ENCODE measurements around the gene P2RY8.
A peak's percentile ranks its signal among the peaks of the same experiment; 100 is the strongest.
"Not testable (repeated sequence)": the region's sequence is repeated elsewhere in the genome, so short reads cannot be mapped to it uniquely, and the experiment has no call there.

P2RY8 gene, protein sequence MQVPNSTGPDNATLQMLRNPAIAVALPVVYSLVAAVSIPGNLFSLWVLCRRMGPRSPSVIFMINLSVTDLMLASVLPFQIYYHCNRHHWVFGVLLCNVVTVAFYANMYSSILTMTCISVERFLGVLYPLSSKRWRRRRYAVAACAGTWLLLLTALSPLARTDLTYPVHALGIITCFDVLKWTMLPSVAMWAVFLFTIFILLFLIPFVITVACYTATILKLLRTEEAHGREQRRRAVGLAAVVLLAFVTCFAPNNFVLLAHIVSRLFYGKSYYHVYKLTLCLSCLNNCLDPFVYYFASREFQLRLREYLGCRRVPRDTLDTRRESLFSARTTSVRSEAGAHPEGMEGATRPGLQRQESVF

DNA sequence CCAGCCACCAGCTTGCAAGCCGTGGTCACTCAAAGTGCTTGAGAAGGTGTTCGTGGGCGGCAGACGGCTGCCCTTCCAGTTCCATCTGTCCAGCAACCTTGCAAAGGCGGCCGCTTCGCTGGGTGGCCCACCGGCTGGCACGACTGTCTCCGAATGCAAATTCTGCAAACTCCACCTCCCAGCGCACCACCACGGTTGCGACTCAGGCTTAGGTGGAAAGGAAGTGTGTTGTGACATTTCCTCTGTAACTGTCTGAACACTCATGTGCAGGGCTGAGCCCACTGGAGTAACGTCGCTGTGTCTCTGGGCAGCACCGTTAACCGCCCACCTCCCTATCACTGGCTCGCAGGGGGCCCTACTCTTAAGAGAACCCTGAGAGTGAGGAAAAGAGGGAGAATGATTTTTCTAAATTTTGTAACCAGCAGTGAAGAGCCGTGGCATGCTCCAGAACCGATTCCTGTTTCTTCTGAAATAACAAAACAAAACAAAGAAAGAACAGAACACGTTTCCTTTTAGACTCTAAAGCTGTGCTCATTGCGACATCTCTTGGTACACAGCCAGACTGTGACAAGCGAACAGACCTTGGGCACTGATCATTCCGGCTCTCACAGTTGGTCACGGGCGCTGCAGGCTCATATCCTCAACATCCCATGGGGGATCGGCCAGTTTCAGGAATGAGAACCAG, at the start of gene P2RY8:
Gene P2RY8, minus strand, starts transcription at position 155 of the 685 bp plus-strand sequence. CDS start 70,627 bp downstream, outside the sequence.
- peak; percentile 54 to 77 (median 63) for DNase-seq (ENCODE audit: low read depth in 3 of 3)

DNA sequence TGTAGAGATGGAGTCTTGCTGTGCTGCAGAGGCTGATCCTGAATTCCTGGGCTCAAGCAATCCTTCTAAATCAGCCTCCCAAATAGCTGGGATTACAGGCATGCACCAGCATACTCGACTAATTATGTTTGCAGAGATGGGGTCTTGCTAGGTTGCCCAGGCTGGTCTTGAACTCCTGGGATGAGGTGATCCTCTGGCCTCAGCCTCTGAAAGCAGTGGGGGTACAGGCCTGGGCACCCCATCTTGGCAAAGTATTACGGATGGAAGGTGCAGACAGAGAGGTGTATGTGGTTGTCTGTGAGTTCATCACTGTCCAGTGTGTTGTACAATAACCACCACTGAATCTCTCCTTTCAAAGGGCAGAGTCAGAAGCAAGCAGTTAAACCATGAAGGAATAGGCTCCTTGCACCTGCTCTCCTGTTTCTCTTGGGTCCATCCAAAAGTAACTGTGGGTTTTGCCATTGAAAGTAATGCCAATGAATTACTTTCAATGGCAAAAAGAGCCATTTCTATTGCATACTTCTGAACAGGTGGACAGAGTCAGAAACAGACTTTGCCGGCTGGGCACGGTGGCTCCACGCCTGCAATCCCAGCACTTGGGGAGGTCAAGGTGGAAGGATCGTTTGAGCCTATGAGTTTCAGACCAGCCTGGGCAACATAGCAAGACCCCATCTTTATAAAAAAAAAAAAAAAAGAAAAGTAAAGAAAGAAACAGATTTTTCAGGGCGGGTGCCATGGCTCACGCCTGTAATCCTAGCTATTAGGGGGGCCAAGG, 47.4 kb upstream of the P2RY8 start:
- DNase-seq (ENCODE audit: low read depth in 3 of 3), result no peak

DNA sequence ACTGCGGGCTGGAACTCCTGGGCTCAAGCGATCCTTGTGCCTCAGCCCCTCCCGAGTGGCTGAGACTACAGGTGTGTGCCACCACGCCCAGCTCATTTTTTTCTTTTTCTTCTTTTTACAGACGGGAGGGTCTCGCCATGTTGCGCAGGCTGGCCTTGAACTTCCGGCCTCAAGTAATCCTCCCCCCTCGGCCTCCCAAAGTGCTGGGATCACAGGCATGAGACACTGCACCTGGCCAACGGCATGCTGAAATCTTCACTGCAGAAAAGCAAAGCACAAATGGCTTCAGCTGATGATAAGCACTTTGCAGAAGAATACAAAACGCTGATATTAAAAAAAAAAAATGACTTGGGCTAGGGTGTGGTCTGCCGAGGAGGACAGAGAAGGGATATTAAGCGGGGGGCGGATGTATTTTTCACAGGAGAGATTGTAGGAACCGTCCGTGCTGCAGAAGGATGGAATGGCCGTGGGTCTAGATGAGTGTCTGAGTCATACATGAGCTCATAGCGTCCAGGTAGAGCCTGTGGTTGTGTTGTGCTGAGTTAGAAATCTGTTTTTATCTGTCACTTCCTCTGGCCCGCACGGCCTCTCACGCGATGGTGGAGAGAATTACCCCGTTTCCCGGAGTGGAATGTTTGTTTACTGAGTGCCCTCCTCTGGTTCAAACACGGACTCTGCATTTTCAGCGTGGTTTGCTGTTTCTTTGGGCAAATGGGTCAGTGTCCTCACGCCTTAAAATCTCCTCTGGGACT, 45.9 kb upstream of the P2RY8 start:
- peak in 2 of 3 donors; percentile 36 to 46 for DNase-seq (ENCODE audit: low read depth in 3 of 3)

DNA sequence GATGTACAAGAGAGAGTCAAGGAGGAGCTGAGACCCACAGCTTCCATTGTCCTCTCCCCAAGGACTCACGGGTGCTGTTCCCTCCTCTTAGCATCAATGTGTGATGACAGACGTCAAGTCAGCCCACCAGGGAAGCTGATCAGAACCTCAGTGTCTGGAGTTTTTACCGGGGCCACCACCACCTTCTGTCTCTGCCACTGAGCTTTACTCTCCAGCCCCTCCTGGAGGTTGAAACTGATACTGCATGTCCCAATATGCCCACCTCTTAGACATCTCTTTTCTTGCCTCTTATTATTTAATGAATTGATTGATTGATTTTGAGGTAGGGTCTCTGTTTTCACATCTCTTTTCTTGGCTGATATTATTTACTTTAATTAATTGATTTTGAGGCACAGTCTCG, 44.1 kb upstream of the P2RY8 start:
- peak; percentile 69 to 80 (median 74) for DNase-seq (ENCODE audit: low read depth in 3 of 3)

DNA sequence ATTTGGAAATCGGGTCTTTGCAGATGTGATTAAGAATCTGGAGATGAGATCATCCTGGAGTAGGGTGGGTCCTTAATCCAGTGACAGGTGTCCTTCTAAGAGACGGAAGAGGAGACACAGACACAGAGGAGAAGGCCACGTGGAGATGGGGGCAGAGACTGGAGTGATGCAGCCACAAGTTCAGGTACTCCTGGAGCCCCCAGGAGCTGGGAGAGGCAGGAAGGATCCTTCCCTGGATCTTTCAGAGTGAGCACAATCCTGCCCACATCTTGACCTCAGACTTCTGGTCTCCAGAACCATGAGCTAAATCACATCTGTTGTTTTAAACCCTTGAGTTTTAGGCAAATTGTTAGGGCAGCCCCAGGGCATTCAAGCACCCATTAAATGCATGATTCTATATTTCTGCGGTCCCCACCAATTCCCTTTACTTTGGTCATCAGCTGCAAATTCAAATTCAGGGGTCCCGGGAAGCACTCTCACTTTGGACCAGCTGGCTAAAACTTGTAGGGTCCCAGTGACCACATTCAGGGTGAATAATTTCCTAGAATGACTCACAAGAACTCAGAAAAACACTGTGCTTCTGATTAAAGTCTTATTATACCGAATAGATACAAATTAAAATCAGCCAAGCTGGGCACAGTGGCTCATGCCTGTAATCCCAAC, 41.7 kb upstream of the P2RY8 start:
- DNase-seq (ENCODE audit: low read depth in 3 of 3), result no peak

DNA sequence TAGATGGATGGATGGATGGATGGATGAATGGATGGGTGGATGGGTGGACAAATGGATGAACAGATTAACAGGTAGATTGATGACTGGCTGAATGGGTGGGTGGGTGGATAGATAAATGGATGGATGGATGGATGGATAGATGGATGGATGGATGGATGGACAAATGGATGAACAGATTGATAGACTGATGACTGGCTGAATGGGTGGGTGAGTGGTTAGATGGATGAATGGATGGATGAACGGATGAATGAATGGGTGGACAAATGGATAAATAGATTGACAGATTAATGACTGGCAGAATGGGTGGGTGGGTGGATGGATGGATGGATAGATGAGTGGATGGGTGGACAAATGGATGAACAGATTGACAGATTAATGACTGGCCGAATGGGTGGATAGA, 40.9 kb upstream of the P2RY8 start:
- DNase-seq (ENCODE audit: low read depth in 3 of 3), result no peak

DNA sequence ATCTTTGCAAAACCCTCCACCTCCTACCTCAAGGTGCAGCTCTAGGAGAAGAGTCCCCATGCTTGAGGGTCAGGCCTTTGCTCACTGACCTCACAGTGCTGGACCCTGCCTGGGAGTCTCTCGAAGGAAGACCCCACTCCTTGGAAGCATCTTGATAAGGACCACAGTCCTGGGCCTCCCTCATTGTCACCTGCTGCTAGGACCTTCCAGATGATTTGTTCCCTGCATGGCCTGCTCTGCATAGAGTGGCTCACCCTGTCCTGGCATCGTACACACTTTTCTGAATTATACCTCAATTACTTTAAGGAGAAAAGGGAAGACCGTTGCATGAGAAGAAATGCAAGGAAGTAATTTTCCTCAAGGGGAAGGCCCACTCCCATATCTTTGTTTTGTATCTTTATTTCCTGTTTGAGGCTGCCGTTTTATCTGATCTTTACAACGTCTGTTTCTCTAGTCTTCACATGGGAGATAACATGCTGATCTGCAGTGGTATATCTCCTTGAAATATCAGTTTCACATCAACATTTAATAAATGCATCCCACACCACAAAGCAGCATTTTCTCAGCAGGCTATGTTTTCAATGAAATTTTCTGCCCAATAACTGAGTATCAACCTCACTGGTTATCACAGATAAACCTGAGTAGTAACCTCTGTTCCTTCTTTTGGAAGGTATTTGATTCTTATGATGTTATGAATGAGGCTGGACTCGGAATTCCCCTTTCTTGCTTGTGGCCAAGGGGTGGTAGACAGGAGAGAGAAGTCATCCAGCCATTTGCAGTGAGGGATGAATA, 39.4 kb upstream of the P2RY8 start:
- no peak for DNase-seq (ENCODE audit: low read depth in 3 of 3)

DNA sequence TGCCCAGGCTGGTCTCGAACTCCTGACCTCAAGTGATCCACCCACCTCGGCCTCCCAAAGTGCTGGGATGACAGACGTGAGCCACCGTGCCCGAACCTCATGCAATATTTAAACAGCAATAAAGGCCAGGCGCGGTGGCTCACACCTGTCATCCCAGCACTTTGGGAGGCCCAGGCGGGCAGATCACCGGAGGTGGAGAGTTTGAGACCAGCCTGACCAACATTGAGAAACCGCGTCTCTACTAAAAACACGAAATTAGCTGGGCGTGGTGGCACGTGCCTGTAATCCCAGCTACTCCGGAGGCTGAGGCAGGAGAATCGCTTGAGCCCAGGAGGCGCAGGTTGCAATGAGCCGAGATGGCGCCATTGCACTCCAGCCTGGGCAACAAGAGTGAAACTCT, 37.2 kb upstream of the P2RY8 start:
- DNase-seq (ENCODE audit: low read depth in 3 of 3), result not testable (repeated sequence)

DNA sequence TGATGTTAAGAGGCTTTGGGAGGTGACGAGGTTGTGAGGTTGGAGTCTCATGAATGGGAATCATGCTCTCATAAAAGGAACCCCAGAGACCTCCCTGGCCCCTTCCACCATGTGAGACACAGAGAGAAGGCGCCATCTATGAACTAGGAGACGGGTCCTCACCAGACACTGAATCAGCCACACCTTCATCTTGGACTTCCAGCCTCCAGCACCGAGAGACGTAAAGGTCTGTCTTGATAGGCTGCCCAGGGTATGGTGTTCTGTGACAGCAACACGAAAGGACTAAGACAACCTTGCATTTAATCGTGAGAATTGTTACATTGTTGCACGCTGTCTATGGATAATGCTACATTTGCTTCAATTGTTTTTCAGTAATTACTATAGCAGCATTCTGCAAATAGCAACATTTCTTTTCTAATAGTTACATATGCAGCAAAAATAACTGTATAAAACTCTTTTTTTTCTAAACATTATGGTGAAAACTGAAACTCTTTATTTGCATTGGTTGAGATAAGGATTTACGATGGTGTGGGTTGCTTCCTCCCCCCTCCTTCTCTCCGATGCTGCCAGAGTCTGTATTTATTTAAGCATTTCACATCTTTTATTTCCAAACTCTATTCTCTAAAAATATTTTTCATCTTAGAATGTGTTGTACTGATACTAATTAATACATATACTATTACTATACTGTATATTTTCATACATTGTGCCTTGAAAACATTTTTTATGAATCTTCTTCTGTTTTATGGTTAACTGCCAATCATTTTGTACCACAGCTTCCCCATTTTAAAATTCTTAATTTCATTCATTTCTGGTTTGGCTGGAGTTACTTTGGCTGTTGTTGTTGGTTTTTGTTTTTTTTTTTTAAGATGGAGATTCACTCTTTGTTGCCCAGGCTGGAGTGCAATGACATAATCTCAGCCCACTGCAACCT, 28.0 kb upstream of the P2RY8 start:
- no peak for DNase-seq (ENCODE audit: low read depth in 3 of 3)

DNA sequence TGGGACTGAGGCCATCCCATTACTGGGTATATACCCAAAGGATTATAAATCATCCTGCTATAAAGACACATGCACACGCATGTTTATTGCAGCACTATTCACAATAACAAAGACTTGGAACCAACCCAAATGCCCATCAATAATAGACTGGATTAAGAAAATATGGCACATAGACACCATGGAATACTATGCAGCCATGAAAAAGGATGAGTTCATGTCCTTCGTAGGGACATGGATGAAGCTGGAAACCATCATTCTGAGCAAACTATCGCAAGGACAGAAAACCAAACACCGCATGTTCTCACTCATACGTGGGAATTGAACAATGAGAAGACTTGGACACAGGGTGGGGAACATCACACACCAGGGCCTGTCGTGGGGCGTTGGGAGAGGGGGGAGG, 27.1 kb upstream of the P2RY8 start:
- not testable (repeated sequence) for DNase-seq (ENCODE audit: low read depth in 3 of 3)

DNA sequence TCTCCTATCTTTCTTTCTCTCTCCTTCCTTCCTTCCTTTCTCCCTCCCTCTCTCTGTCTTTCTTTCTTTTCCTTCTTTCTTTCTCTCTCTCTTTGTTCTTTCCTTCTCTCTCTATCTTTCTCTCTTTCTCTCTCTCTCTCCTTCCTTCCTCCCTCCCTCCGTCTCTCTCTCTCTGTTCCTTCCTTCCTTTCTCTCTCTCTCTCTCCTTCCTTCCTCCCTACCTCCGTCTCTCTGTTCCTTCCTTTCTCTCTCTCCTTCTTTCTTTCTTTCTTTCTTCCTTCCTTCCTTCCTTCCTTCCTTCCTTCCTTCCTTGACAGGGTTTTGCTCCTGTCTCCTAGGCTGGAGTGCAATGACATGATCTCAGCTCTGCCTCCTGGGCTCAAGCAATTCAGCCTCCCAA, 24.2 kb upstream of the P2RY8 start:
- no peak for DNase-seq (ENCODE audit: low read depth in 3 of 3)

DNA sequence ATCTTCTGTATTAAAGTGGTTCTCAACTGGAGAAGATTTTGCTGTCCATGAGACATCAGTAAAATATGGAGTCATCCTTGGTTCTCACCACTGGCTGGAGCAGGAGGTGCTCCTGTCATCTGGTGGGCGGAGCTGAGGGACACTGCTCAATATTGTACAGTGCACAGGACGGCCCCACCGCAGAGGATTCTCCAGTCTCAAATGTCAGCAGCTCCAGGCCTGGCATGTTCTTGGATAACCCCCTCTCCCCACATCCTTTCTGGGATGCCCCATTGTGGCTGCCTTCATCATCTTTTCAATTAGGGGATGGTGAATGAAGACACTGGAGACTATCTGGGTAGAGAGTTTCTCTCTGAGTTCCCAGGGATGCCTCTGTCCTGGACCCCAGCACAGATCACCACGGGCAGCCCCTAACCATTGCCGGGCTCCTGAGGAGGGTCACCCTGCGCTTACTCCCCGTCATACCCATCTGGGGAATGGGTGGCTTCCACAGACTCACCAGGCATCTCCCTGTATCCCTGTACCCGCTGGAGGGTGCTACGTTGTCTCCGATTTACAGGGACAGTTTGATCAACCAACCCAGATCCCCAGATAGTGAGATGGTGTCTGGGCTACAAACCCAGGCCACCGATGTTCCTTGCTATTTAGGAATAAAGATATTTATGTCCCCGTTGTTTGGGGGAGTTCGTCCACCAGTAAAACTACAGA, 21.9 kb upstream of the P2RY8 start:
- no peak for DNase-seq (ENCODE audit: low read depth in 3 of 3)

DNA sequence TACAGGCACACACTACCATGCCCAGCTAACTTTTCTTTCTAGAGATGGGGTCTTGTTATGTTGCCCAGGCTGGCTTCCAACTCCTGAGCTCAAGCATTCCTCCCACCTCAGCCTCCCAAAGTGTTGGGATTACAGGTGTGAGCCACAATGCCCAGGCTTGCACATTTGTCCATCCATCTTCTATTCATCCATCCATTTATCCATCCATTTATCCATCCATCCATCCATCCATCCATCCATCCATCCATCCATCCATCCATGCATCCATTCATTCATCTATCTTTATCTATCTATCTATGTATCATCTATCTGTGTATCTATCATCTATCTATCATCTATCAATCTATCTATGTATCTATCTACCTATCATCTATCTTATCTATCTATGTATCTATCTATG, 20.5 kb upstream of the P2RY8 start:
- DNase-seq (ENCODE audit: low read depth in 3 of 3), result not testable (repeated sequence)

DNA sequence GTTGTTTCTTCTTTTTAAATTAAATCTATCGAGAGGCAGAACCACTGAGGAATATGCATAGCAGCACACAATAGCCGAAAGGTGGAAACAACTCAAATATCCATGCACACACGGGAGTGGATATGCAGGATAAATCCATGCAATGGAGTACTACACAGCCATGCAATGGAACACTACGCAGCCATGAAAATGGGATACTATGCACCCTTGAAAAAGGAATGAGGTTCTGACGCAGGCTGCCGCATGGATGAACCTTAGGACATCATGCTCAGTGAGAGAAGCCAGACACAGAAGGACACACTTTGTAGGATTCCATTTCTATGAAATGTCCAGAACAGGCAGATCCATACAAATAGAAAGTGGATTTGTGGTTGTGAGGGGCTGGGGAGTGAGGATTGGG, 18.4 kb upstream of the P2RY8 start:
- DNase-seq (ENCODE audit: low read depth in 3 of 3), result no peak

DNA sequence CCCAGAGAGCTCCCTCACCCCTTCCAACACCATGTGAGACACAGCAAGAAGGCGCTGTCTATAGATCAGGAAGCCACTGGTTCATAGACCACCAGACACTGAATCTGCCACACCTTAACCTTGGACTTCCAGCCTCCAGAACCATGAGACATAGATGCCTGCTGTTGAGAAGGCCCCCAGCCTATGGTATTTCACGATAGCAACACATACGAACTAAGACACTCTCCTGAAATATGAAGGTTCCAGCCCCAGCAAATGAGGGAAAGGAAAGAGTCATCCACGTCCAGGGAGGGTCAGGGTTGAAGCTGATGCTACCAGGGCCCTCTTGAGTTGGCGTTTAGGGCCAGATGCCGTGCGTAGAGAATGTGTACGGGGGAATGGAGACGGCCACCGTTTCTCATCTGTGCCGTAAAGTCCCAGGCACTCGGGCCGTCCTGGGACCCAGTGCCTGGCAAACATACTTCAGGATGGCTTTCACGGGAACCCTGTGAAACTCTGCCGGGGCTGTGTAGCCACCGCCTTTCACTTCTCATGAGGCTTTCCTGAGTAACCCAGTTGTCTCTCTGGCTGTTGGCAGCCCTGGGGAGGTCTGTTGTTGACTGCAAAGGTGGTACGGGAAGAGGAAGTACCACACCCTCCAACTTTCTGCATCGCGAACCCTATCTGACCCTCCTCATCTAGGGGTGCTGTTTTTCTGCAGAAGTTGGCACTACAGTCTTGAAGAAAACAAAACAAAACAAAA, 17.7 kb upstream of the P2RY8 start:
- no peak for DNase-seq (ENCODE audit: low read depth in 3 of 3)

DNA sequence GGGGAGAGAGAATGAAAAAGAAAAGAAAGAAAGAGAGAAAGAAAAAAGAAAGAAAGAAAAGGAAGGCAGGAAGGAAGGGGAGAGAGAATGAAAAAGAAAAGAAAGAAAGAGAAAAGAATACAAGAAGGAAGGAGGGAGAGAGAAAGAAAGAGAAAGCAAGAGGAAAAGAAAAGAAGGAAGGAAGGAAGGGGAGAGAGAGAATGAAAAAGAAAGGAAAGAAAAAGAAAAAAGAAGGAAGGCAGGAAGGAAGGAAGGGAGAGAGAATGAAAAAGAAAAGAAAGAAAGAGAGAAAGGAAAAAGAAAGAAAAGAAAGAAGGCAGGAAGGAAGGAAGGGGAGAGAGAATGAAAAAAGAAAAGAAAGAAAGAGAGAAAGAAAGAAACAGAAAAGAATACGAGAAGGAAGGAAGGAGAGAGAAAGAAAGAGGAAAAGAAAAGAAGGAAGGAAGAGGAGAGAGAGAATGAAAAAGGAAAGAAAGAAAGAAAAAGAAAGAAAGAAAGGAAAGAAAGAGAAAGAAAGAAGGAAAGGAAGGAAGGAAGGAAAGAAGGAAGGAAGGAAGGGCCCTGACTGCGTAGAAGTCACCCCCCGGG, 15.1 kb upstream of the P2RY8 start:
- DNase-seq (ENCODE audit: low read depth in 3 of 3), result no peak

DNA sequence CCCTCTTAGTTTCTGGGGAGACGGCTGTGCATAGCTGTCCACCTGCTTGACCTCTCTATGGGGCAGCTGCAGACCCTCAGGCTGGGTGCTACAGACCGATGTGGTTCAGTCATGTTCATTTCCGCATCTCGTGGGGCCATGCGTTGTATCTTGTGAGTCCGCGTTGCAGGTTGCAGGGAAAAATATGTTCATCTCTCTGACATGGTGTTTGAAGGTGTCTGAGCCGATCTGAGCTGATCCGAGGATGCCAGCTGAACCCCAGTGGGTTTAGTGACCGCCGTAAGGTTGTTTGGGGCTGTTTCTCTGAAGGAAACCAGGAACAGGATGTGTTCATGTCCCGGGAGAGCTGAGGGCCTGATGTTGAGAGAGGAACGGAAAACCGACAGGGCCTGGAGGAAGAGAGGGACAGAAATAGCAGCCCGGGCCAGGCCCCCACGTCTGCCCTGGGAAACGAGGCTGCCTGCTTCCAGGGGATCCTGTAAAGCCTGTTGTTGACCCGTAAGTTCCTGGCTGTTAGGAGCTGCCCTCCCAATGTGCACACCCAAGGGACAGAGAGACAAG, 9.8 kb upstream of the P2RY8 start:
- DNase-seq (ENCODE audit: low read depth in 3 of 3), result no peak
